Mesenchymal stem cell (in vitro differentiated cells and primary cell): ENCODE results near the gene RNF182.
"Not testable (repeated sequence)": the region's sequence is repeated elsewhere in the genome, so short reads cannot be mapped to it uniquely, and the experiment has no call there.

Experiments
- DNase-seq: peaks from one replicate; pipeline ENCODE4 v3.0.0-alpha.2; 2013
- H2AFZ ChIP-seq: one replicate; pipeline ENCODE4 v1.6.1; 2013; ENCODE audit warnings: low read depth, mild to moderate bottlenecking, control low read depth, inconsistent platforms, low read length, moderate library complexity
- H2AK5ac ChIP-seq: 2 replicates; pipeline ENCODE4 v1.6.1; 2013; ENCODE audit warnings: low read length, moderate library complexity, mild to moderate bottlenecking, inconsistent platforms; ENCODE audit not compliant: severe bottlenecking
- H2BK120ac ChIP-seq: one replicate; pipeline ENCODE4 v1.6.1; 2013; ENCODE audit warnings: low read depth, mild to moderate bottlenecking, inconsistent platforms, low read length, moderate library complexity
- H2BK12ac ChIP-seq, 2 experiments: one replicate each; pipeline ENCODE4 v1.6.1; 2013; ENCODE audit warnings: inconsistent platforms in 2 of 2, low read length in 2 of 2, mild to moderate bottlenecking in 2 of 2, moderate library complexity in 2 of 2, control low read depth in 1 of 2
- H2BK15ac ChIP-seq: one replicate; pipeline ENCODE4 v1.6.1; 2013; ENCODE audit warnings: mild to moderate bottlenecking, low read depth, inconsistent platforms; ENCODE audit not compliant: poor library complexity, severe bottlenecking
- H2BK5ac ChIP-seq: 2 replicates; pipeline ENCODE4 v1.6.1; 2013; ENCODE audit warnings: low read depth, mild to moderate bottlenecking, low read length, control low read depth, inconsistent platforms; ENCODE audit not compliant: poor library complexity, severe bottlenecking
- H3K14ac ChIP-seq, 2 experiments: one replicate each; pipeline ENCODE4 v1.6.1; 2013; ENCODE audit warnings: inconsistent platforms in 2 of 2, low read length in 2 of 2, control low read depth in 1 of 2, mild to moderate bottlenecking in 1 of 2, moderate library complexity in 1 of 2
- H3K18ac ChIP-seq, 2 experiments: one replicate each; pipeline ENCODE4 v1.6.1; 2013; ENCODE audit warnings: inconsistent platforms in 2 of 2, low read length in 2 of 2, control low read depth in 1 of 2, low read depth in 1 of 2, mild to moderate bottlenecking in 1 of 2
- H3K23ac ChIP-seq, 2 experiments: one replicate each; pipeline ENCODE4 v1.6.1; 2013; ENCODE audit warnings: inconsistent platforms in 2 of 2, low read length in 2 of 2, mild to moderate bottlenecking in 2 of 2, moderate library complexity in 2 of 2, control low read depth in 1 of 2
- H3K27ac ChIP-seq: 2 replicates; pipeline ENCODE4 v1.5.1; 2013; ENCODE audit warnings: mild to moderate bottlenecking, moderate library complexity, low read length, control low read depth, inconsistent platforms; ENCODE audit not compliant: poor library complexity, severe bottlenecking
- H3K27me3 ChIP-seq, 2 experiments: 2 replicates each; pipeline versions ENCODE4 v1.6.1 to v1.7.0; 2013; ENCODE audit warnings: low read length in 2 of 2, mild to moderate bottlenecking in 2 of 2, moderate library complexity in 2 of 2, control low read depth in 1 of 2, inconsistent platforms in 1 of 2; ENCODE audit not compliant: control insufficient read depth in 1 of 2, insufficient read depth in 1 of 2
- H3K36me3 ChIP-seq, 2 experiments: 2 replicates each; pipeline versions ENCODE4 v1.6.1 to v1.7.0; 2013; ENCODE audit warnings: low read length in 2 of 2, control low read depth in 1 of 2, inconsistent platforms in 1 of 2, low read depth in 1 of 2, mild to moderate bottlenecking in 1 of 2; ENCODE audit not compliant: insufficient read depth in 2 of 2, control insufficient read depth in 1 of 2
- H3K4ac ChIP-seq, 2 experiments: one replicate each; pipeline ENCODE4 v1.6.1; 2013; ENCODE audit warnings: inconsistent platforms in 2 of 2, low read length in 2 of 2, mild to moderate bottlenecking in 2 of 2, moderate library complexity in 2 of 2, control low read depth in 1 of 2, low read depth in 1 of 2
- H3K4me1 ChIP-seq: 2 replicates; pipeline ENCODE4 v1.6.1; 2013; ENCODE audit warnings: low read depth, low read length, control low read depth; ENCODE audit not compliant: control insufficient read depth, insufficient read depth
- H3K4me2 ChIP-seq: 2 replicates; pipeline ENCODE4 v1.6.1; 2013; ENCODE audit warnings: low read length, mild to moderate bottlenecking, inconsistent platforms; ENCODE audit not compliant: poor library complexity, severe bottlenecking
- H3K4me3 ChIP-seq, 2 experiments: 2 replicates each; pipeline versions ENCODE4 v1.5.1 to v1.7.0; 2013; ENCODE audit warnings: low read length in 2 of 2, mild to moderate bottlenecking in 2 of 2, control low read depth in 1 of 2, low read depth in 1 of 2; ENCODE audit not compliant: insufficient read depth in 1 of 2
- H3K79me1 ChIP-seq: replicated peaks from 2 replicates; pipeline ENCODE4 v1.6.1; 2013; ENCODE audit warnings: mild to moderate bottlenecking, control low read depth, low read length, inconsistent platforms; ENCODE audit not compliant: poor library complexity, severe bottlenecking
- H3K9ac ChIP-seq: 2 replicates; pipeline ENCODE4 v1.7.0; 2013; ENCODE audit warnings: mild to moderate bottlenecking, low read length, moderate library complexity
- H3K9me3 ChIP-seq: 2 replicates; pipeline ENCODE4 v1.7.0; 2013; ENCODE audit warnings: mild to moderate bottlenecking, low read length; ENCODE audit not compliant: control insufficient read depth
- H4K8ac ChIP-seq: one replicate; pipeline ENCODE4 v1.6.1; 2013; ENCODE audit warnings: inconsistent platforms, mild to moderate bottlenecking, low read length, moderate library complexity
- H4K91ac ChIP-seq: one replicate; pipeline ENCODE4 v1.6.1; 2013; ENCODE audit warnings: mild to moderate bottlenecking, low read length, inconsistent platforms
- WGBS: methylation state at CpG from one replicate; pipeline ENCODE4 v1.1.7; 2013; ENCODE audit warnings: mixed read lengths; 5-methylcytosine and 5-hydroxymethylcytosine counted together

RNF182 gene

DNA sequence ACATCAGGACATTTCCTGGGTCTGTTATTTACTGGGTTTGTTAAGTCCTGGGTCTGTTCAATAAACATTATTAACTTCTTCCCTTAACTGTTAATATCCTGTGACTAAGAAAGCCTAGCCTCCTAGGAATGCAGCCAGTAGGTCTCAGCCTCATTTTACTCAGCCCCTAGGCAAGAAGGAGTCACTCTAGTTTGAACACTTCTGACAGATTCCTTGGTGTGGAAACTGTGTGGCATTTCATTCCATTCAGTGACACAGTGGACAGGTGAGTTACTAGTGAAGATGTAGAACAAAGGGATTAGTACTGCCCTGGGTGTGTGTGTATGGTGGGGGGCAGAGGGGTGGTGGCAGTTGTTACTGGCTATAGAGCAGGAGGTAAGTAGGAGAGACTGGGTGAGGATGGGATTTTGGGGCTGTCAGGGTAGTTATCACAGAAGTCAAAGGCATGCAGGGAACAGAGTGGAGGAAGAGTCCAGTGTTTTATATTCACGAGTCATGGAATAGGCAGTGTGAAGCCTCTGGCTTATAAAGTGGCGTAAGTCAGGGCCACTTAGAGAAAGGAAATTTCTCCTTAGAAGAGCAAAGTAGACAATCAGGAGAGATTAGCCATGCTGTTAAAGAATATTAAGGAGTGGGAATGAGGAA lies 28.4 kb downstream of the RNF182 start:
- H3K18ac ChIP-seq, result peak overlapping the region in 1 of 2 experiments; percentile 62
- peak overlapping the region; percentile 92 for H3K27ac ChIP-seq
- WGBS, result 85% methylated on average over 2 of the region's 2 CpGs
- H2BK15ac ChIP-seq, result no peak overlapping the region
- H2BK12ac ChIP-seq, result no peak overlapping the region
- no peak overlapping the region for H4K91ac ChIP-seq
- no peaks in the 10 kb centered on the region for H3K9me3 ChIP-seq
- H2BK120ac ChIP-seq, result peak overlapping the region; percentile 85
- peak overlapping the region; percentile 69 for H2BK5ac ChIP-seq
- H2AK5ac ChIP-seq, result peak overlapping the region; percentile 25
- H3K4me2 ChIP-seq, result peak overlapping the region; percentile 23
- H3K9ac ChIP-seq, result peak overlapping the region; percentile 51
- peak overlapping the region; percentile 28 for H4K8ac ChIP-seq
- H3K36me3 ChIP-seq, result peaks cover 0 to 3% of the 10 kb centered on the region in 2 experiments
- H2AFZ ChIP-seq, result no peak overlapping the region
- H3K79me1 ChIP-seq, result peaks cover 16% of the 10 kb centered on the region
- peak; percentile 45 for DNase-seq
- H3K4ac ChIP-seq, result no peak overlapping the region
- no peak overlapping the region for H3K23ac ChIP-seq
- H3K14ac ChIP-seq, result no peak overlapping the region
- peak overlapping the region in 1 of 2 experiments; percentile 45 for H3K4me3 ChIP-seq
- H3K27me3 ChIP-seq, result no peaks in the 10 kb centered on the region
- peaks cover 8% of the 10 kb centered on the region for H3K4me1 ChIP-seq

DNA sequence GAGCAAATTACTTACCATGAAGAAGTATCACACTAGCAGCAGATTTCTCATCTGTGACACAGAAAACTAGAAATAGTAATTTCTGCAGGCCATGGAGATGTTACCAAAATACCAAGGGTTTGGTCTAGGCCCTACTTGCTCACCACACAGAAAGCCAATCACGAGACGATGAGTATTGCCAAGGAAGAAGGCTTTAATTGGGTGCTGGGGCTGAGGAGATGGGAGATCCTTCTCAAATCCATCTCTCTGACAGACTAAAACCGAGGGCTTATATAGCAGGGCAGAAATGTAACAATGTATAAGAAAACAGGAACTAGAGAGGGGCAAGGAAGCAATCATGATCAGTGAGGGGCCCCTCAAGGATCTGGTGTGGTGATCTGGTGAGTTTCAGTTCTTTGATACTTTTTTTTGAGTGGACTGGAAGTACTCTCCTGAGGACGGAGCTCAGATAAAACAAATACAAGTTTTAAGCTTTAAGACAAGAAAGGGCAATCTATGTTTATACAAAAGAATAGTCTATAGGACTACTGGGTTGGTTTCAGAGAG lies 40.9 kb downstream of the RNF182 start:
- Histone ChIP-seq H2BK15ac (no peak overlapping the region), H3K79me1 (peaks cover 21% of the 10 kb centered on the region), H2BK12ac (no peak overlapping the region), H3K27me3 (no peaks in the 10 kb centered on the region), H3K4me3 (no peak overlapping the region), H3K23ac (no peak overlapping the region), H3K4me2 (no peak overlapping the region), H2BK5ac (no peak overlapping the region), H2BK120ac (no peak overlapping the region), H3K4ac (no peak overlapping the region), H3K18ac (no peak overlapping the region), H3K36me3 (peaks cover 0 to 5% of the 10 kb centered on the region in 2 experiments), H3K27ac (no peak overlapping the region), H4K8ac (no peak overlapping the region), H3K4me1 (no peaks in the 10 kb centered on the region), H4K91ac (no peak overlapping the region), H3K14ac (no peak overlapping the region), H3K9ac (no peak overlapping the region), H2AFZ (no peak overlapping the region), H2AK5ac (no peak overlapping the region), H3K9me3 (peaks cover 3% of the 10 kb centered on the region)
- no peak for DNase-seq
- 73% methylated on average over 1 of the region's 4 CpGs for WGBS

- no peak overlapping the region for H3K4me2 ChIP-seq
Measured at GRCh38 chr6:13971303-13971702, 46.6 kb downstream of the RNF182 start.

GRCh38 chr6:13972602-13973001 lies 47.9 kb downstream of the RNF182 start:
- H2BK12ac ChIP-seq, H3K4me3 ChIP-seq, H3K14ac ChIP-seq, H4K8ac ChIP-seq, H2BK120ac ChIP-seq, H3K4ac ChIP-seq, H3K4me1 ChIP-seq, H3K9ac ChIP-seq, H2BK5ac ChIP-seq, H3K27ac ChIP-seq, H2AK5ac ChIP-seq, DNase-seq, H4K91ac ChIP-seq, H3K27me3 ChIP-seq, H3K4me2 ChIP-seq, H2BK15ac ChIP-seq, H3K18ac ChIP-seq, H3K23ac ChIP-seq: not testable (repeated sequence)
- Histone ChIP-seq H3K36me3 (peaks cover 14 to 26% of the 10 kb centered on the region in 2 experiments), H3K79me1 (peaks cover 32% of the 10 kb centered on the region), H3K9me3 (peaks cover 12% of the 10 kb centered on the region), H2AFZ (peak overlapping the region; percentile 51)
- 70% methylated on average over 3 of the region's 3 CpGs for WGBS

More at GRCh38 chr6:13971303-13971702, 46.6 kb downstream of the RNF182 start:
- no peak overlapping the region for H3K4ac ChIP-seq
- no peak overlapping the region for H2BK12ac ChIP-seq
- no peak overlapping the region for H4K8ac ChIP-seq
- no peak overlapping the region for H3K14ac ChIP-seq
- H3K9me3 ChIP-seq, result peaks cover 12% of the 10 kb centered on the region
- no peak overlapping the region for H4K91ac ChIP-seq
- H2AFZ ChIP-seq, result no peak overlapping the region
- peaks cover 7 to 14% of the 10 kb centered on the region in 2 experiments for H3K36me3 ChIP-seq
- H3K27me3 ChIP-seq, result no peaks in the 10 kb centered on the region
- H3K4me3 ChIP-seq, result no peak overlapping the region
- H3K18ac ChIP-seq, result no peak overlapping the region
- no peak overlapping the region for H3K9ac ChIP-seq
- peaks cover 2% of the 10 kb centered on the region for H3K4me1 ChIP-seq
- no peak overlapping the region for H2BK120ac ChIP-seq
- no peak overlapping the region for H3K27ac ChIP-seq
- H2BK5ac ChIP-seq, result no peak overlapping the region
- H2BK15ac ChIP-seq, result no peak overlapping the region
- H3K79me1 ChIP-seq, result peaks cover 26% of the 10 kb centered on the region
- no peak for DNase-seq
- no peak overlapping the region for H3K23ac ChIP-seq
- 69% methylated on average over 2 of the region's 3 CpGs for WGBS
- H2AK5ac ChIP-seq, result no peak overlapping the region
